Mucosa of descending colon (tissue), 3 donors: ENCODE measurements around the gene ST8SIA5. TPM values are rescaled to one million over a fixed set of nuclear protein-coding genes. Genes with fewer than 3 reads are reported as not detected.

Experiments
- ATAC-seq: fragments of 200-7000 bp; cut with Tn5 transposase; one replicate; pipeline ENCODE4 v1.9.1; 2020; ENCODE audit warnings: mild to moderate bottlenecking, moderate library complexity
- DNase-seq, 3 donors: peaks; one replicate each; pipeline ENCODE4 v3.0.0-alpha.2; 2020
- H3K36me3 ChIP-seq: fragments of 200-600 bp; one replicate; pipeline ENCODE4 v1.8.0; 2021; ENCODE audit warnings: low read depth, mild to moderate bottlenecking
- H3K4me1 ChIP-seq: fragments of 200-600 bp; one replicate; pipeline ENCODE4 v1.8.0; 2021; ENCODE audit warnings: low read depth, mild to moderate bottlenecking
- H3K4me3 ChIP-seq: fragments of 200-600 bp; one replicate; pipeline ENCODE4 v1.8.0; 2021; ENCODE audit warnings: mild to moderate bottlenecking
- H3K9me3 ChIP-seq: fragments of 200-600 bp; one replicate; pipeline ENCODE4 v1.8.0; 2021; ENCODE audit warnings: mild to moderate bottlenecking
- CTCF ChIP-seq: fragments of 200-600 bp; IDR thresholded peaks from one replicate; pipeline ENCODE4 v1.8.0; 2022; ENCODE audit warnings: antibody characterized with exemption, mild to moderate bottlenecking
- intact Hi-C, 2 donors: fragments of 100-400 bp; cut with DNase I in 1 of 2; cut with micrococcal nuclease in 1 of 2; formaldehyde crosslinking; loops; one replicate each; pipeline versions ENCODE4 v1.11.0 to v1.11.1; 2022; cut with DNase I, micrococcal nuclease
- total RNA-seq, 3 donors: library from RNA; stranded (reverse); fragmentation: NEBNext Ultra II Directional in 2 of 3; extraction: Animal tissue kit (Norgen Biotek cat#: 25700) in 2 of 3; gene quantifications; one replicate each; pipeline versions ENCODE4 v1.2.1 to v1.2.4, GENCODE V29; 2021 to 2023
- donor health status: DM: no; HTN: no; CAD: no; lungs with moderate emphysema.
- donor health status: DM: no; HTN: no; CAD: no.
- donor health status: DM: no; HTN: yes; CAD: no.

ST8SIA5 gene
- total RNA-seq, 3 donors from 2014 or later: 0.20 to 0.66 (median 0.24) TPM

- no peak for ATAC-seq
- no peaks in the 10 kb centered on the region for H3K36me3 ChIP-seq
- no peak for TF ChIP-seq CTCF
- no peak for DNase-seq
- no peaks in the 10 kb centered on the region for H3K9me3 ChIP-seq
- intact Hi-C loops: no loop called here
- no peak overlapping the region for H3K4me3 ChIP-seq
- H3K4me1 ChIP-seq: no peaks in the 10 kb centered on the region
Observed at GRCh38 chr18:46678041-46678440, 78.8 kb downstream of the ST8SIA5 start.

- ATAC-seq (no peak), DNase-seq (no peak)
- intact Hi-C loops: no loop called here
- Histone ChIP-seq H3K9me3 (no peaks in the 10 kb centered on the region), H3K4me3 (no peak overlapping the region), H3K36me3 (no peaks in the 10 kb centered on the region), H3K4me1 (no peaks in the 10 kb centered on the region)
- TF ChIP-seq CTCF: no peak
Observed at GRCh38 chr18:46677611-46678010, 79.2 kb downstream of the ST8SIA5 start.

- no peak overlapping the region for H3K4me3 ChIP-seq
- H3K9me3 ChIP-seq: no peaks in the 10 kb centered on the region
- H3K36me3 ChIP-seq: no peaks in the 10 kb centered on the region
- DNase-seq: no peak
- intact Hi-C loops: no loop called here
- TF ChIP-seq CTCF: no peak
- H3K4me1 ChIP-seq: no peaks in the 10 kb centered on the region
- ATAC-seq: no peak
Observed at GRCh38 chr18:46676182-46676835, 80.5 kb downstream of the ST8SIA5 start.

GRCh38 chr18:46675112-46675511 is 81.7 kb downstream of the ST8SIA5 start:
- H3K4me3 ChIP-seq: no peak overlapping the region
- TF ChIP-seq CTCF: no peak
- H3K36me3 ChIP-seq: no peaks in the 10 kb centered on the region
- intact Hi-C loops: no loop called here
- no peak for DNase-seq
- ATAC-seq: no peak
- no peaks in the 10 kb centered on the region for H3K9me3 ChIP-seq
- H3K4me1 ChIP-seq: no peaks in the 10 kb centered on the region

GRCh38 chr18:46672062-46672970 is 84.5 kb downstream of the ST8SIA5 start:
- no peaks in the 10 kb centered on the region for H3K9me3 ChIP-seq
- H3K4me3 ChIP-seq: no peak overlapping the region
- no peak for DNase-seq
- no peak for TF ChIP-seq CTCF
- ATAC-seq: no peak
- intact Hi-C loops: no loop called here
- no peaks in the 10 kb centered on the region for H3K36me3 ChIP-seq
- H3K4me1 ChIP-seq: no peaks in the 10 kb centered on the region
